H1 (cell line): ENCODE data around the gene CDHR2. TPM values are rescaled to one million over a fixed set of nuclear protein-coding genes. Genes with fewer than 3 reads are reported as not detected.

ENCODE experiments used
- BRCA1 ChIP-seq: IDR thresholded peaks from 2 replicates; pipeline ENCODE4 v1.6.1; 2012; ENCODE audit warnings: low read depth, low read length, improper control_type of control experiment
- CBX5 ChIP-seq: fragments of 300-800, 300-1000 bp; sonication (generic); IDR thresholded peaks from 2 replicates; pipeline ENCODE4 v1.7.1; 2016; ENCODE audit warnings: antibody characterized with exemption, low read length, low read depth
- CHD2 ChIP-seq: IDR thresholded peaks from 2 replicates; pipeline ENCODE4 v1.6.1; 2012; ENCODE audit warnings: low read length, improper control_type of control experiment
- CHD7 ChIP-seq: fragments of 300-600 bp; sonication (generic); IDR thresholded peaks from 2 replicates; pipeline ENCODE4 v1.7.1; 2012; ENCODE audit warnings: low read length, moderate library complexity, mild to moderate bottlenecking, inconsistent platforms; ENCODE audit not compliant: insufficient replicate concordance
- POLR2A ChIP-seq, 2 experiments: IDR thresholded peaks; 1 replicate in 1 of 2; 2 replicates in 1 of 2; pipeline ENCODE4 v1.6.1; 2011; ENCODE audit warnings: low read depth in 2 of 2, low read length in 2 of 2, mild to moderate bottlenecking in 2 of 2; ENCODE audit errors: control extremely low read depth in 1 of 2
- RAD21 ChIP-seq, 2 experiments: IDR thresholded peaks in 1 of 2; conservative IDR thresholded peaks in 1 of 2; 2 replicates each; pipeline ENCODE4 v1.6.1; 2011; ENCODE audit warnings: low read depth in 2 of 2, low read length in 2 of 2, improper control_type of control experiment in 1 of 2, inconsistent platforms in 1 of 2, mild to moderate bottlenecking in 1 of 2, moderate library complexity in 1 of 2
- ZNF274 ChIP-seq: IDR thresholded peaks from 2 replicates; pipeline ENCODE4 v1.7.0; 2012; ENCODE audit warnings: low read length, borderline replicate concordance; ENCODE audit errors: extremely low read depth
- polyA plus RNA-seq, 7 experiments: library from polyadenylated mRNA; depleted of rRNA in 3 of 7; stranded (reverse) in 5 of 7; unstranded in 2 of 7; fragments of >200 nt in 5 of 7; fragments of 200-250 nt in 2 of 7; gene quantifications; 1 replicate in 5 of 7; 2 replicates in 1 of 7; 4 replicates in 1 of 7; pipeline versions ENCODE4 v1.2.1 to v1.2.3, GENCODE V29; 2011 to 2013; ENCODE audit warnings: missing spikeins in 2 of 7, mixed read lengths in 2 of 7
- total RNA-seq: library from RNA; stranded (reverse); fragmentation: NEBNext Ultra II Directional; extraction: Animal tissue kit (Norgen Biotek cat#: 25700); gene quantifications from 2 replicates; pipeline ENCODE4 v1.2.1, GENCODE V29; 2021

CDHR2 gene
- total and polyA plus RNA-seq, 2 of the 8 experiments (the other 6 are each of a cell fraction or from before 2014, with no cell fraction given) = 0.02 to 0.43 TPM

- TF ChIP-seq CHD7 (no peak), POLR2A (IDR thresholded peaks at IDR 0.05; ENCODE audit: control extremely low read depth in 1 of 2, low read depth in 2 of 2, low read length in 2 of 2) (no peak), CBX5 (no peak), BRCA1 (no peak), RAD21 (IDR thresholded peaks at IDR 0.05 in 1 of 2, conservative IDR thresholded peaks at IDR 0.05 in 1 of 2; ENCODE audit: low read depth in 2 of 2, low read length in 2 of 2) (no peak), ZNF274 (no peak), CHD2 (no peak)
These were observed 20.9 kb downstream of the CDHR2 start (continued) for GRCh38 chr5:176570044-176570443.
